Measurements from ENCODE around the gene SFXN5.
"Not testable (repeated sequence)": the region's sequence is repeated elsewhere in the genome, so short reads cannot be mapped to it uniquely, and the experiment has no call there.

The SFXN5 gene

GRCh38 chr2:73103018-73103542 is 31.6 kb upstream of the SFXN5 start:
- TF ChIP-seq ARNT (IDR thresholded peaks at IDR 0.05) (no peak), CTBP1 (IDR thresholded peaks at IDR 0.05; ENCODE audit: borderline replicate concordance) (no peak), ELF4 (IDR thresholded peaks at IDR 0.05) (no peak), BHLHE40 (IDR thresholded peaks at IDR 0.05; ENCODE audit: borderline replicate concordance) (no peak), FOXM1 (IDR thresholded peaks at IDR 0.05; ENCODE audit: borderline replicate concordance) (no peak)
- ChIA-PET POLR2A (no interaction called here), CTCF (no interaction called here)
- DNase-seq (ENCODE audit: extremely low spot score) = no peak

GRCh38 chr2:73101626-73102256 is 30.2 kb upstream of the SFXN5 start:
- POLR2A ChIA-PET = no interaction called here
- DNase-seq (ENCODE audit: extremely low spot score) = no peak
- CTCF ChIA-PET = no interaction called here
- no peak for TF ChIP-seq LEF1 (IDR thresholded peaks at IDR 0.05; ENCODE audit: borderline replicate concordance)
- TF ChIP-seq FOXK2 (IDR thresholded peaks at IDR 0.05) = no peak
- TF ChIP-seq FOXA1 (IDR thresholded peaks at IDR 0.05) = no peak
- no peak for TF ChIP-seq PKNOX1 (IDR thresholded peaks at IDR 0.05)
- no peak for TF ChIP-seq SUZ12 (IDR thresholded peaks at IDR 0.05)
- no peak for TF ChIP-seq CTBP1 (IDR thresholded peaks at IDR 0.05; ENCODE audit: borderline replicate concordance)
- no peak for TF ChIP-seq ZNF384 (IDR thresholded peaks at IDR 0.05)
- no peak for TF ChIP-seq FOXM1 (IDR thresholded peaks at IDR 0.05; ENCODE audit: borderline replicate concordance)
- no peak for TF ChIP-seq TARDBP (IDR thresholded peaks at IDR 0.05)
- TF ChIP-seq ARNT (IDR thresholded peaks at IDR 0.05) = no peak
- no peak for TF ChIP-seq SP1 (IDR thresholded peaks at IDR 0.05)
- TF ChIP-seq BHLHE40 (IDR thresholded peaks at IDR 0.05; ENCODE audit: borderline replicate concordance) = no peak
- no peak for TF ChIP-seq L3MBTL2 (conservative IDR thresholded peaks at IDR 0.05)
- no peak for TF ChIP-seq NFRKB (IDR thresholded peaks at IDR 0.05)
- no peak for TF ChIP-seq HDGF (IDR thresholded peaks at IDR 0.05; ENCODE audit: borderline replicate concordance)
- no peak for TF ChIP-seq ELF4 (IDR thresholded peaks at IDR 0.05)

- TF ChIP-seq FOXK2 (IDR thresholded peaks at IDR 0.05) (no peak), CTBP1 (IDR thresholded peaks at IDR 0.05; ENCODE audit: borderline replicate concordance) (no peak), ARNT (IDR thresholded peaks at IDR 0.05) (no peak), FOXA1 (IDR thresholded peaks at IDR 0.05) (no peak), ELF4 (IDR thresholded peaks at IDR 0.05) (no peak), LEF1 (IDR thresholded peaks at IDR 0.05; ENCODE audit: borderline replicate concordance) (no peak), PKNOX1 (IDR thresholded peaks at IDR 0.05) (no peak), L3MBTL2 (conservative IDR thresholded peaks at IDR 0.05) (no peak), HDGF (IDR thresholded peaks at IDR 0.05; ENCODE audit: borderline replicate concordance) (no peak), NFRKB (IDR thresholded peaks at IDR 0.05) (no peak), SUZ12 (IDR thresholded peaks at IDR 0.05) (no peak), ZNF384 (IDR thresholded peaks at IDR 0.05) (no peak), TARDBP (IDR thresholded peaks at IDR 0.05) (no peak)
- POLR2A ChIA-PET = no interaction called here
- CTCF ChIA-PET = interaction anchor here (0.6 to 0.7 kb wide), 2 partner anchors 10 to 61 kb away, joined by 3 to 4 read pairs; no protein-coding TSS in a partner anchor
- DNase-seq (ENCODE audit: extremely low spot score) = no peak
Measured at GRCh38 chr2:73100956-73101355, 29.4 kb upstream of the SFXN5 start.

- ChIA-PET POLR2A (interaction anchor here (0.8 kb wide), 1 partner anchor 13 kb away, joined by 5 read pairs; the partner anchor contains the start of gene RAB11FIP5), CTCF (interaction anchor here (0.7 to 1.0 kb wide), 2 partner anchors 78 to 952 kb away, joined by 4 read pairs; no protein-coding TSS in a partner anchor)
- no peak for TF ChIP-seq NFRKB (IDR thresholded peaks at IDR 0.05)
- TF ChIP-seq SUZ12 (IDR thresholded peaks at IDR 0.05) = no peak
- TF ChIP-seq L3MBTL2 (conservative IDR thresholded peaks at IDR 0.05) = no peak
- TF ChIP-seq CTBP1 (IDR thresholded peaks at IDR 0.05; ENCODE audit: borderline replicate concordance) = no peak
- no peak for TF ChIP-seq FOXA1 (IDR thresholded peaks at IDR 0.05)
- no peak for TF ChIP-seq ELF4 (IDR thresholded peaks at IDR 0.05)
- TF ChIP-seq HDGF (IDR thresholded peaks at IDR 0.05; ENCODE audit: borderline replicate concordance) = no peak
- TF ChIP-seq SP1 (IDR thresholded peaks at IDR 0.05) = no peak
- TF ChIP-seq ZNF384 (IDR thresholded peaks at IDR 0.05) = no peak
- TF ChIP-seq FOXM1 (IDR thresholded peaks at IDR 0.05; ENCODE audit: borderline replicate concordance) = no peak
- no peak for TF ChIP-seq FOXK2 (IDR thresholded peaks at IDR 0.05)
- TF ChIP-seq TARDBP (IDR thresholded peaks at IDR 0.05) = no peak
- no peak for TF ChIP-seq BHLHE40 (IDR thresholded peaks at IDR 0.05; ENCODE audit: borderline replicate concordance)
- no peak for TF ChIP-seq LEF1 (IDR thresholded peaks at IDR 0.05; ENCODE audit: borderline replicate concordance)
- no peak for TF ChIP-seq PKNOX1 (IDR thresholded peaks at IDR 0.05)
- TF ChIP-seq ARNT (IDR thresholded peaks at IDR 0.05) = no peak
- DNase-seq (ENCODE audit: extremely low spot score) = no peak
Measured at GRCh38 chr2:73099486-73099885, 28.0 kb upstream of the SFXN5 start.

- DNase-seq (ENCODE audit: extremely low spot score) = no peak
- POLR2A ChIA-PET = no interaction called here
- CTCF ChIA-PET = interaction anchor here (1.8 kb wide), 1 partner anchor 10 kb away, joined by 7 read pairs; no protein-coding TSS in a partner anchor
- no peak for TF ChIP-seq LEF1 (IDR thresholded peaks at IDR 0.05; ENCODE audit: borderline replicate concordance)
- TF ChIP-seq BHLHE40 (IDR thresholded peaks at IDR 0.05; ENCODE audit: borderline replicate concordance) = no peak
- TF ChIP-seq SP1 (IDR thresholded peaks at IDR 0.05) = no peak
- TF ChIP-seq FOXM1 (IDR thresholded peaks at IDR 0.05; ENCODE audit: borderline replicate concordance) = no peak
- no peak for TF ChIP-seq NFRKB (IDR thresholded peaks at IDR 0.05)
- no peak for TF ChIP-seq FOXK2 (IDR thresholded peaks at IDR 0.05)
- no peak for TF ChIP-seq FOXA1 (IDR thresholded peaks at IDR 0.05)
- TF ChIP-seq HDGF (IDR thresholded peaks at IDR 0.05; ENCODE audit: borderline replicate concordance) = no peak
- no peak for TF ChIP-seq SUZ12 (IDR thresholded peaks at IDR 0.05)
- no peak for TF ChIP-seq ELF4 (IDR thresholded peaks at IDR 0.05)
- no peak for TF ChIP-seq TARDBP (IDR thresholded peaks at IDR 0.05)
- TF ChIP-seq CTBP1 (IDR thresholded peaks at IDR 0.05; ENCODE audit: borderline replicate concordance) = no peak
- TF ChIP-seq L3MBTL2 (conservative IDR thresholded peaks at IDR 0.05) = no peak
- TF ChIP-seq ZNF384 (IDR thresholded peaks at IDR 0.05) = no peak
- no peak for TF ChIP-seq PKNOX1 (IDR thresholded peaks at IDR 0.05)
- no peak for TF ChIP-seq ARNT (IDR thresholded peaks at IDR 0.05)
Measured at GRCh38 chr2:73095910-73096309, 24.4 kb upstream of the SFXN5 start.

- POLR2A ChIA-PET = interaction anchor here (1.1 kb wide), 1 partner anchor 19 kb away, joined by 4 read pairs; the partner anchor contains the start of gene RAB11FIP5
- DNase-seq (ENCODE audit: extremely low spot score) = not testable (repeated sequence)
- CTCF ChIA-PET = interaction anchor here (0.9 kb wide), 1 partner anchor 167 kb away, joined by 3 read pairs; no protein-coding TSS in a partner anchor
Measured at GRCh38 chr2:73093601-73094218, 22.2 kb upstream of the SFXN5 start.
